Left renal pelvis (tissue), 4 donors: ENCODE data around the gene NABP1. TPM values are rescaled to one million over a fixed set of nuclear protein-coding genes. Genes with fewer than 3 reads are reported as not detected.
"Not testable (repeated sequence)": the region's sequence is repeated elsewhere in the genome, so short reads cannot be mapped to it uniquely, and the experiment has no call there.

Experiments used
- DNase-seq, 4 donors: peaks; one replicate each; pipeline ENCODE4 v3.0.0-alpha.2; 2013; ENCODE audit warnings: low read depth in 4 of 4, low spot score in 3 of 4
- polyA plus RNA-seq, 4 donors: library from polyadenylated mRNA; unstranded; fragments of 120-200 nt; gene quantifications; one replicate each; pipeline ENCODE4 v1.2.1, GENCODE V29; 2013; ENCODE audit not compliant: insufficient read length in 4 of 4

NABP1 gene, protein sequence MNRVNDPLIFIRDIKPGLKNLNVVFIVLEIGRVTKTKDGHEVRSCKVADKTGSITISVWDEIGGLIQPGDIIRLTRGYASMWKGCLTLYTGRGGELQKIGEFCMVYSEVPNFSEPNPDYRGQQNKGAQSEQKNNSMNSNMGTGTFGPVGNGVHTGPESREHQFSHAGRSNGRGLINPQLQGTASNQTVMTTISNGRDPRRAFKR
- 10 to 100 TPM in 3 of 4 donors, 1 to 10 TPM in 1; 6.5 to 43.7 (median 29.5) TPM for polyA plus RNA-seq

DNA sequence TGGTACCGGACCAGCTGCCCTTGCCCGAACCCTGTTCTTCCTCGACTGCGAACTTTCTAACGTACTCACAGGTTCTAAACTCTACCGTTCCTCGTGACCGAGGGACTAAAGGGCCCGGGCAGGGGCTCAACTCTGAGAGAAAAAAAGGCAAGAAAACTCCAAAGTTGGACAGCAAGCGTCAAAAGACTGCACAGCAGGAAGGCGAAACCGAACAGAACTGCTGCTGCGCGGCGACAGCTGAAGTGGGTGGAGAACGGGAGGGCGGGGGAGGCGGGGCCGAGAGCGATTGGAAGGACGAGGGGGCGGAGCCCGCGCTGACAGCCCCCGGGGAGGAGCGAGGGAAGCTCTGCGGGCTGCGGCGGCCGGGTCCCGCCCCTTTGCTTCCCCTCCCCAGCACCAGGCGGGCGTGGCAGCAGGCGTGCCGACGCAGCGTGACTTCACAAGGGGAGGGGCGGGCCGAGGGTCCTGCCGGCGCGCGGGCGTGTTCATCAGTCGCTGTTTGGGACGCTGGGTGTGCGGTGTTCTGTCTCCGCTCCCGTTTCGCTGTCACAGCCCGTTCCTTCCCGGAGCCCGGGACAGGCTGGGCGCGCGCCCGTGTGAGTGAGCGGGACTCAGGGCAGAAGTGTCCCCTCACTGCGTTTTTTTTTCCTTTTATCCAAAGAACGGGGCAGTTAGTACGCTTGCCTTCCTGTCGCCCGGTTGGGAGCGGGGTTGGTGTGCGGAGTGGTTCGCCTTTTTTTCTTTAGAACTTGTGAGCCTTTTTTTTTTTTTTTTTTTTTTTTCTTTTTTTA, at the start of gene NABP1:
Gene NABP1 (plus strand): TSS at position 491 of the 791 bp plus-strand sequence. CDS start 479 bp downstream, outside the sequence.
- peak; percentile 91 to 93 (median 92) for DNase-seq

DNA sequence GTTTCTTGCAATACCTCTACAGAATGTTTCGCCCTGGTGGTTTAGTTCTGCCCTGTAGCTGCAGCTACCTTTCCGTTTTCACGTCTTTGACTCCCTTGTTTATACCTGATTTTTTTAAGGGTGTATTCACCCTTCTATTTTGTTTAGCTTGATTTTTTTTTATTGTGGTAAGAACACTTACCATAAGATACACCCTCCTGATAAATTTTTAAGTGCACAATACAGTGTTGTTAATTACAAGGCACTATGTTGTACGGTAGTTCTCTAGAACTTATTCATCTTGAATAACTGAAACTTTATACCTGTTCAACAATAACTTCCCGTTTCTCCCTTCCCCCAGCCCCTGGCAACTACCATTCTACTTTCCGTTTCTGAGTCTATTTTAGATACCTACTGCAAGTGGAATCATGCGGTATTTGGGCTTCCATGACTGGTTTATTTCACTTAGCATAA, 48.9 kb upstream of the NABP1 start:
- DNase-seq, result no peak

DNA sequence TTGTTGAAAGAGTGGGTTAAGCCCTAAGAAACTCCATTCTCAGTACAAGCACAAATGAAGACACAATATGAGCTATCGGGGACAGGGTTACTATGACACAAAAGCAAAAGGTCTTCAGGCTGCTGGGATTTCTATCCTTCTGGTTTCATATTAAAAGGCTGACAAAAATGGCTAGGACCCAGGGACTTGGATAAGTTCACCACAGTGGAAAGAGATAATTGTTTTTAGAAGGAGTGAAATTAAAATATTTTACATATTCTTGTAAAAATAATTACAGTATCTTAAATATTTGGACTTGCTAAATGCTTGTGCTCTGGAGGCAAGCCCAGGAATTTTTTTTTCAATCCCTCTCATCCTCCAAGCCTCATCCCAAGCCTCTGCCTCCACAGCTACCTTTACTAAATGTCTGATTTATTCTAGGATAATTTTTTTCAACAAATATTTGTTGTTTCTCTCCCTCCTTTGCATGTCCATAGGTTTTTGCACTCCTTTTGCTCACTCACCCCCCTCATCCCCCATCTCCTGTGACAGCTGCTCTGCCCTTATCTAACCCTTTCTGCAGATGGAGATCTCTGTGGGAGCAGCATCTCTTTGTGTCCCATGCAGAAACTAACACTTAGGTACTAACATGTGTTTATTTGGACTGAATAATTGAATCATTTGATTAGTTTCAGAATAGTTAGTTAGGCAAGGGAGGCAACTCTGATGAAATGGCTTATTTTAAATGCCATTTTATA, 47.8 kb upstream of the NABP1 start:
- no peak for DNase-seq

DNA sequence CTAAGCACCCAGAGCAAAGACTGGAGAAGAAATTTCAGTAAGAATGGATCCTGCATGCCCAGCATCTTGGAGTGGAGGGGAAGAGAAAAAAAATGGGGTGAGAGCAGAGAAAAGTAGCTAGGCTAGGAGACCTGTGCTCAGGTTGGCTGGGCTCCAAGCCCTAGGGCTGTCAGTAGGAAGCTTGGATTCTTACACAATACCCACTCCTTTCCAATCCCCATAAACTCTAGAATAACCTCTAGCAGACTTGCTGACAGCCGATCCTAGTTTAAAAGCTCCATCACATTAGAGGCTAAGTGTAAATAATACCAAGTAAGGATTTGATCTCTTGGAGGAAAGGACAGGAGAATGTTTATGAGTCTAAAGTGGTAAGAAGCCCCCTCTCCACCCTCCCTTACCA, 46.2 kb upstream of the NABP1 start:
- no peak for DNase-seq

DNA sequence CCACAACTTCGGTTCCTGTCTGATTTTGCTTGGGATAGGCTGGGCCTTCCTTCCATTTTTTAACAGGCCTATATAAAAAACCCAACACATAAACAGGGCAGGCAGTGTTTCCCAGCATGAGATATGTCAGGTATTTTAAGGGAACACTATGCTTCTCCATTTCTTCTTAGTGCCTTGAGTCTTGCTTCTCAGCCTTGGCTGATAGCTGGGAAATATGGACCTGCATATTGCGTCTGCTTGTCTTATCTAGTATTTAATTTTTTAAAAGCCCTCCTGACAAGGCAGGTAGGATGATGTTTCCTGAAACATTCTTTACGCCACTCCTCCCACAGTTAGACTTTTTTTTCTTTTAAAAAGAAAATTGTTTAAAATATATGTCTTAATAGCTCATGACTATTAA, 45.5 kb upstream of the NABP1 start:
- DNase-seq, result no peak

DNA sequence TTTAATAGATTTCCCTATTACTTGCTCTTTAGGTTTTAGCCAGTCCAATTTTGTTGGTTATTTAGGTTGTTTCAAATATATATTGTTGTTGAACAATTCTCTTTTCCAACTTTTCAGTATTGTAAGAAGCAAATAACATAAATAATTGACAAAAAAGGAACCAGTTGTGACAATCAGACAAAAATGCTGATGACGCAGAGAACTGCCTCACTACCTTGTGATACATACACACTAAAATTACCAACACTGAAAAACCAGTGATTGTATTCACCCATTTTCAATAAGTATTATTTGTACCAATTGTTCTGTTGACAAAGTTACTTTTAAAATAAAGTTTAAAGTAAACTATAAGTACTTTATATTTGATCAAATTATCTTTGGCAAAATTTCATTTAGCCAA, 43.1 kb upstream of the NABP1 start:
- no peak for DNase-seq

DNA sequence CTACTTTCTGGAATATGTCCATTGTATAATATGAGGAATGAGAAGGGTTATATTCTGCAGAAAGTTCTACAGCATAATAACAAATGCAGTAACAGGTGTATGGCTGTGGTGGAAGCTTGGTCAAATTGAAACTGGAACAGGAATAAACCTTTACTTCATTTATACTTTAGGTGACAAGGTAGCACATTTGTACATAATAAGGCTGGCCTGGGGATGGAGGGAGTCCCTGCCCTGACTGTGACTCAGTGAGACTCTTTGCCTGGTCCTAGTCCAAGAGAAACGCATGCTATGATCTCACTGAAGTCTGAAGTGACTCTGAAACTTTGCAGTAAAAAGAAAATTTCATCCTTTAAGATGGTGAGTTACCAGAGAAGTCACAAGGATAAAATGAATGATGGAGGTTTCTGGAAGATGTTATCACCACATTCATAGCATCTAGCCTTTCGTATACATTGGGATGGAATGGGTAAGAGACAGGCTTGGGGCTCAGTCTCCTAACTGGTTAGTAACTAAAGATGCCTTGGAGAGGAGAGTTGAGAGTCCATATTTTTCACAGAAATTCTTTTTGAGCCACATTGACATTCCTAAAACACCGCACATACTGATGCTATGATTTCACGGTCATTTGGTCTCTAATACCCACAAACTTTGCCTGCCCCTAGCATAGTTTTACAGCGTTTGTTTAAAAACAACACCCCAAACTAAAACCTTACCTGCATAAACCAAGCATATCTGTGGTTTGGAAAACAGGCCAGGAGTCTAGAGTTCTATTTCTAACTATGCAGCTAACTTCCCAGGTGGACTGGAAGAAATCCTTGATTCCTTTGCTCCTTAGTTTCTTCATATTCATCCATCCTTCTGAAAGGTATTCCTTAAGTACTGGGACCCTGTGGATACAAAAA, 42.4 kb upstream of the NABP1 start:
- no peak for DNase-seq

DNA sequence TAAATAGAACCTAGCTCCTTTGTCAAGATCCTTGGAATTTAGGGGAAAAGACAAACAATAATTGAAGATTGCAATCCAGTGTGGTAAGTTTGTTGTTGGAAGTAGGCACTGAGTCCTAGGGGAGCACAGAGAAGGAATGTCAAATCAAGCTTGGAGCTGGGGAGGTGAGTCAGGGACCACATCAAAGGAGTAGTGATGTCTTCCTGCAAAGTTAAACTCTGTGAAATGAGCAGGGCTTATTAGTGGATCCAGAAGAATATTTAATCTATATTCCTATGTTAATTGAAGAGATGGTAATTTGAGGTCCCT, 41.7 kb upstream of the NABP1 start:
- DNase-seq, result no peak

DNA sequence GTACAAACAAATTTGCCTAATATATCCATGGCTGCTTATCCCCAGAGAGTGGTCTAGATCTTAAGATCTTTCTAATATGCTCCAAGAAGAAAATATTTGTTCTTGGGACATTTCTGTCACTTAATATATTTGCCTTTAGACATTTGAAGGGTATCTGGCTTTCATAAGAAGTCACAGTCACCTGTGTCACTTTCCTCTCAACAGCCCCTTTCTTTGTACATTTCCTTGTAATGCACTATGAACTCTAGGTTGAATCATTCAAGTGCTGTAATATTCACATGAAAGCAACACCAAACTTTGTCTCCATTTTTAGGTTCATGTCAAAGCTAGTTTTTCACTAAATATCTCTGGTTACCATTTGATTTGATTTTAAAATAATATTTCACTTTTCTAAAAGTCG, 41.4 kb upstream of the NABP1 start:
- DNase-seq, result no peak

DNA sequence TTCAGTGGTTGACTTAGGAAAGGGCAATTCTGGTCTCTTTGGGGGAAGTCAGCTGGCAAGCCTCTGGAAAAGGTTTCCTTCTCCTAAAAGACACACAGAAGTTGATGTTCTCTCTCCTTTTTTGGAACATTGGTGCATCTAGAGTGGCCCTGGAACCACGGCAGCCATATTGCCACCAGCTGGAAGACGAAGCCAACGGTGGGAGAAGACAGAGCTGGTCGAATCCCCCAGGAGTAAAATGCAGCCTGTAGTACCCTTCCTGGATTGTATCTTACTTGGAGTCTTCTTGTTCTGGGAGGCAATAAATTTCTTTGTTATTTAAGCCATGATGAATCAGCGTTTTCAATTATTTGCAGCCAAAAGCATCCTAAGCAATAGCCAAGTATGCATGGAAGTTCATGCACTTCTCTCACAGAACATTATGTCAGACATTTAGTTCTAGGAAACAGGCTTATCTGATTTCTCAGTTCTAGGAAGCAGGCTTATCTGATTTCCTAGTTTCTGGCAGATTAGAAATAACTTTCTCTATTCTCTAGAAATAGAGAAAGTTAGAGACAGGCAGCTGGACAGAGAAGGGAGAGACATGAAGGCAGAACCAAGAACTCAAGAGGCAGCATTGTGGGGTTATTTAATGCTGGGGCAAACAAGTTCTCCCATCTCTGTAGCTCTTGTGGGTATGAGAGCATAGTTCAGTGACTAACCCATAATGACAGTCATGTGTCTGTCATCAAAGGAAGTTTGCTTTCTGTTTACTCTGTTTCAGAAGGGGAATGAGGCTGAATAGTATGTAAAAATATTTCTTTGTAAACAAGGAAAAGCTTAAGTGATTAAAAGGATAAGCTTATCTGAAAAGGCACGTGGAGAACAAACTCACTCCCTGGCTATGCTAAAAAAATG, 40.5 kb upstream of the NABP1 start:
- no peak for DNase-seq

DNA sequence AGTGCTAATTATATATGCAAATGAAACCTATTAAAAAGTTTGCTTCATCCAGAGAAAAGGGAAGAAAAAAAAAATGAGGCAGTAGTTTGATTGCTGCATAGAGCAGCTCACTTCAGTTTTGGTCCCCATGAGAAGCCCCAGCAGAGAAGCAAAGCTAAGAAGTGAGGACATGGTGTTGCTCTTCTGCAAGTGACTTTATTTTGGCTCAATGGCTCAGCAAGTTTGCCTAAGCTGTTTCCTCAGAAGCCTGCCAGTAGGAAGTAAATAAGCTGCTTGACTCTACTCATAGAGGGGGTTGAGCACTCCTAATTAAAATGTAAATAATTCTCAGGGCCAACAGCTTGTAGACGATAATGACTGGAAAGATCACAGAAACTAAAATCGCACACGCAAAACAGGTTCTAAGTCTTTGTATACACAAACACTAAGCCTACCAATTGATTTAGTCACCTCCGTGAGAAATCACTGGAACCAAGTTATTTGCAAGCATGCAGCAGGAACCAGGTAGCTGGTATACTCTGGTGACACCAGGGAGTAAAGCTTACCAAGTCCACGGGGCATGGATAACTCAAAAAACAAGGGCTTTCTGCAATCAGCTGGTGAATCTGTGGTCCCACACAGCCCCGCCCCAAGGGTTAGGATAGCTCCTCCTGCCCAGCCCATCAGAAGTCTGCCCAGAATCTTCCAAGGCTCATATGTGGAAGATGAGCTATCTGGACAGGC, 39.7 kb upstream of the NABP1 start:
- no peak for DNase-seq

DNA sequence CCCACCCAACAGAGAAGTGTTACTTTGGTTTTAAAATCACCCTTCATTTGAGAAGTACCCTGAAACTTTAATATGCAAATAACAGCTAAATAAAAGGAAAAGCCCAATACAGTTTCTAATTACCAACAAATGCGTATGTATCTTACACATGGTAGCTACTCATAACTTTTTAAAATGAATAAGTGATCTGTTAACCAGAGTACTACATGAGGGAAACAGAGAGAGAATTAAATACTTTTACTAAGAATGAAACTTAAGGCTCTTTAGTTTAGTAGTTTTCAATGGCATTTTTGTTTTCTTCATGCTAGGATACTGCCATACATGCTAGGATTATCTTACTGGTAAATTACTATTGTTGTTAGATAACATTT, 39.1 kb upstream of the NABP1 start:
- DNase-seq, result no peak

DNA sequence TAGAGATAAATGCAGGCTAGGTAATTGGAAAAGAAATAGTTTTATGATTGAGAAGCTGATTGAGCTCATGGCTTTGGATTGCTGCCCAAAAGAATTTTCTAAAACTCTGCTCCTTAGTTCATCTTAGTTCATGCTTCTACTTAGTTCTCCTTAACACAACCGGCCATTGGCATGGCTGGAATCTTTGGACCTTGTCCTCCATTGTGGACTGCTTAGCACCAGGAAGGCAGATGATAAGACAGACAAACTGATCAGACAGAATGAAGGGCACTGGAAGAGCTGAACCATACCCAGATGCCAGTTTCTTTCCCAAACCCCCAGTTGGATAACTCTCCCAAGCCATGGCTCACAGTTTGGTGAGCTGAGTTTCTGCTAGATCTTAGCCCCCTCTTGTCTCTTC, 36.3 kb upstream of the NABP1 start:
- no peak for DNase-seq

DNA sequence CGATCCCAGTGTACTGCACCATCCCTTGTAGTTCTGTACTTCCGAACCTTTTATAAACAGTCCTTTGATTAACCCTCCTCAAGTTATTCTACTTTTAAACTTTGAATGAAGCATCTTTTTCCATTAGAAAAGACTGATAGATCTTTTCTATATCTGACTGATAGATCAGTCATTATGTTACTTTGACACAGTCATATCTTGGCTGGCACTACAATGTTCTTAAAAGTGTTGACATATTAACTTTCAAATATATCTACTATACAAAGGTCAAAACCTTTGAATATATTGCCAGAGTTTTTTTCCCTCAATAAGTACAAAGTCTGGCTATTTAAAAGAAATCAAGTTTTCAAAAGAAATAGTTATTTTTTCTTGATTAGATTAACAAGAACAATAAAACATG, 35.4 kb upstream of the NABP1 start:
- DNase-seq, result no peak

DNA sequence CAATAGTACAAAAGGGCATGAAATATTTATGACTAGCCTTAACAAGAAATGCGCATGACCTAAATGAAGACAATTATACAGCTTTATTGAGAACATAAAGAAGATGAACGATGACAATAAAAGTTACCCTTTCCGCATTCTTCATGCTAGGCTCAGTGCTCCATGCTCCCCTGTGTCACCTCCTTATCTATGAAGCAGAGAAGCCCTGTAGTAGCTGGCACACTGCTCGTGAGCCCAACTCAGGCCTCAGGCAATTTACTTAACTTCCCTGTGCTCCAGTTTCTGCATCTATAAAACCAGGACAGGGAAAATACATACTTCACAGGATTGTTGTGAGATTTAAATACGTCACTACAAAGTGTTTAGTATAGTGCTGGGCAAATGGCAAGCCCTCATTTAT, 34.5 kb upstream of the NABP1 start:
- no peak for DNase-seq

DNA sequence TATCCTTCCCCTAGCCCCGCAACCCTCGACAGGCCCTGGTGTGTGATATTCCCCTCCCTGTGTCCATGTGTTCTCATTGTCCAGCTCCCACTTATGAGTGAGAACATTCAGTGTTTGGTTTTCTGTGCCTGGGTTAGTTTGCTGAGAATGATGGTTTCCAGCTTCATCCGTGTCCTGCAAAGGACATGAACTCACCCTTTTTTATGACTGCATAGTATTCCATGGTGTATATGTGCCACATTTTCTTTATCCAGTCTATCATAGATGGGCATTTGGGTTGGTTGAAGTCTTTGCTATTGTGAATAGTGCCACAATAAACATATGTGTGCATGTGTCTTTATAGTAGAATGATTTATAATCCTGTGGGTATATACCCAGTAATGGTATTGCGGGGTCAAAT, 33.3 kb upstream of the NABP1 start:
- not testable (repeated sequence) for DNase-seq

DNA sequence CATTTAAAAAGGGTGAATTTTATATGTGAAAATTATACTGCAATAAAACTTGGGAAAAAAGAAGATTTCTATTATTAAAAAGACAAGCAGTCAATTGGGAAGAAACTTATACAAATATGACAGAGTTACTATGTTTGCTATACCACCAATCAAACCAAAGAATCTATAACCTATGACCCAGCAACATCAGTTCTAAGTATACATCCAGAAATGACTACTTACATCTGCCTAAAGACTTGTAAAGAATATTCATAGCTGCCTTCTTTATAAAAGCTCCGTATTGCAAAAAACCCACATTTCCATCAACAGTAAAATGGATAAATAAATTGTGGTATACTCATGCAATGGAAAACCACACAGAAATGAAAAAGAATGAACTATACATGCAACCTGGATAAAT, 32.9 kb upstream of the NABP1 start:
- no peak for DNase-seq

DNA sequence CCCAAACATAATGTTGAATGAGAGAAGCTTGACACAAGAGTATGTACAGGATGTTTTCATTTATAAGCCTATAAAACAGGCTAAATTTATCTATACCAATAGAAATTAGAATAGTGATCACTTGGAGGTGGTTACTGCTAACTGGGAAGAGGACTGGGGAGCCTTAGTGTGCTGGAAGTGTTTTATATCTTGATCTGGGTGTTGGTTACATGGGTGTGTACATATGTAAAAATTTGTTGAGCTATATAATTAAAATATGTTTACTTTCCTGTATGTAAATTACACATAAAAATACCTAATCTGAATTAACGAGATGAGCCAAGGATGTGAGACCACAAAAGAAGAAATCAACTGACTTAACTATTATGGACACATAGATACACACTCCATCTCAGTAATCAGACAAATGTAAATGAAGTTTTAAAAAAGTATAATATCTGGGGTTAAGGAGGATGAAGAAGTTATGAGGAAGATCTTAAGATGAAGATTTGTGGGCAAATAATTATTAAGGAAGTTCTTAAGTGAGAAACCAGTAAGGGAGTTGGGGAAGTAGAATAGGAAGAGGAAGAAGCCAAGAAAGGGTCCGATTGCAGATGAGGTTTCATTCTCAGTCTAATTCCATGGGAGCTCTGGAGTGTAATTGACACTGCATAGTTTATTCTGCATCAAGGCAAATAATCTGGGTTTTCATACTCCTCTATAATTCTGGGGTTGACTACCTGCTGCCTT, 32.3 kb upstream of the NABP1 start:
- no peak for DNase-seq
